Adrenal gland (tissue), 5 donors: ENCODE measurements around the gene FMNL2.

Experiments
- CTCF ChIP-seq, 6 experiments: fragments of 450-650 bp in 4 of 6; fragments of 200-600 bp in 2 of 6; sonication (generic) in 1 of 6; IDR thresholded peaks; 1 replicate in 5 of 6; 2 replicates in 1 of 6; pipeline versions ENCODE4 v1.5.1 to v1.8.0; 2016 to 2021; ENCODE audit warnings: antibody characterized with exemption in 6 of 6, mild to moderate bottlenecking in 2 of 6, moderate library complexity in 1 of 6
- POLR2A ChIP-seq, 2 donors: fragments of 450-650 bp; IDR thresholded peaks; one replicate each; pipeline ENCODE4 v1.6.1; 2017; ENCODE audit warnings: antibody characterized with exemption in 2 of 2, mild to moderate bottlenecking in 2 of 2, moderate library complexity in 1 of 2
- donor health status: DM: no; HTN: no; CAD: no.

GRCh38 chr2:152301131-152301530 is 33.8 kb upstream of the FMNL2 start:
- no peak for TF ChIP-seq CTCF (IDR thresholded peaks at IDR 0.05)
- TF ChIP-seq POLR2A (IDR thresholded peaks at IDR 0.05) = no peak
